Heart left ventricle (tissue), 16 donors: ENCODE results near the gene BMPR2. TPM values are rescaled to one million over a fixed set of nuclear protein-coding genes. Genes with fewer than 3 reads are reported as not detected.

Source experiments
- ATAC-seq, 4 donors: fragments of 200-7000 bp; cut with Tn5 transposase; one replicate each; pipeline ENCODE4 v1.9.1; 2020 to 2022; ENCODE audit warnings: moderate library complexity in 4 of 4, mild to moderate bottlenecking in 3 of 4, moderate number of reproducible peaks in 1 of 4
- DNase-seq, 5 donors: peaks; one replicate each; pipeline ENCODE4 v3.0.0-alpha.2; 2020
- H3K27ac ChIP-seq, 12 donors: fragments of 200-600 bp; sonication (generic) in 4 of 12; one replicate each; pipeline versions ENCODE4 v1.5.0 to v1.8.0; 2016 to 2022; ENCODE audit warnings: mild to moderate bottlenecking in 2 of 12
- H3K27me3 ChIP-seq, 9 donors: fragments of 200-600 bp; sonication (generic) in 2 of 9; one replicate each; pipeline versions ENCODE4 v1.5.1 to v1.8.0; 2016 to 2022; ENCODE audit warnings: mild to moderate bottlenecking in 3 of 9
- H3K36me3 ChIP-seq, 9 donors: fragments of 200-600 bp; sonication (generic) in 2 of 9; one replicate each; pipeline versions ENCODE4 v1.5.0 to v1.8.0; 2018 to 2022; ENCODE audit warnings: mild to moderate bottlenecking in 2 of 9
- H3K4me1 ChIP-seq, 12 donors: fragments of 200-600 bp; sonication (generic) in 4 of 12; one replicate each; pipeline versions ENCODE4 v1.5.0 to v1.8.0; 2016 to 2022; ENCODE audit warnings: mild to moderate bottlenecking in 3 of 12
- H3K4me3 ChIP-seq, 12 donors: fragments of 200-600 bp; sonication (generic) in 4 of 12; one replicate each; pipeline versions ENCODE4 v1.5.0 to v1.8.0; 2017 to 2022; ENCODE audit warnings: mild to moderate bottlenecking in 9 of 12, moderate library complexity in 4 of 12
- H3K9me3 ChIP-seq, 12 donors: fragments of 200-600 bp; sonication (generic) in 4 of 12; one replicate each; pipeline versions ENCODE4 v1.5.0 to v1.8.0; 2016 to 2022; ENCODE audit warnings: mild to moderate bottlenecking in 1 of 12
- CTCF ChIP-seq, 12 donors: fragments of 200-600 bp; sonication (generic) in 4 of 12; IDR thresholded peaks; one replicate each; pipeline versions ENCODE4 v1.5.0 to v1.8.0; 2018 to 2022; ENCODE audit warnings: antibody characterized with exemption in 12 of 12, mild to moderate bottlenecking in 5 of 12
- POLR2A ChIP-seq, 2 donors: fragments of 450-650 bp; IDR thresholded peaks; one replicate each; pipeline ENCODE4 v1.6.1; 2017; ENCODE audit warnings: antibody characterized with exemption in 2 of 2, mild to moderate bottlenecking in 2 of 2, moderate library complexity in 2 of 2
- WGBS, 4 donors: extraction: QIAGEN DNeasy Blood & Tissue Kit in 2 of 4; methylation state at CpG; one replicate each; pipeline versions ENCODE4 v1.1.5 to v1.1.7; 2013 to 2018; 5-methylcytosine and 5-hydroxymethylcytosine counted together
- intact Hi-C, 10 donors: fragments of 100-400 bp; cut with DNase I; formaldehyde crosslinking; loops; one replicate each; pipeline versions ENCODE4 v1.11.1 to v1.14.2; 2022
- polyA plus RNA-seq, 2 donors: library from polyadenylated mRNA; stranded (reverse); fragments of 200-250 nt; gene quantifications; one replicate each; pipeline ENCODE4 v1.2.3, GENCODE V29; 2013
- total RNA-seq, 9 donors: library from RNA; depleted of rRNA in 2 of 9; stranded (reverse); fragments of >200 nt in 2 of 9; fragmentation: NEBNext Ultra II Directional in 3 of 9; extraction: Animal tissue kit (Norgen Biotek cat#: 25700) in 3 of 9; gene quantifications; one replicate each; pipeline versions ENCODE4 v1.1.0 to v1.2.4, GENCODE V29; 2016 to 2023
- donor health status: ischemic (EF 13 %, LVEDD 7.1; RV severe dilation, severe dysfunction).
- donor health status: healthy with polysubstance abuse.
- donor health status: DM: no; HTN: yes; CAD: no.
- donor health status: DM: no; HTN: no; CAD: no.
- donor health status: ischemic (EF 25% LVEDD 6.9; RV normal size, moderate dysfunction).
- donor health status: ischemic (EF 25% LVEDD 5.7; RV mildly dilated, moderate dysfunction).
- donor health status: healthy.
- donor health status: DM: yes; HTN: yes; CAD: no.
- donor health status: ischemic (EF 35%, LVEDD 5.7; RV mildly dilated, moderate dysfunction).
- donor health status: nonischemic (EF 11% LVEDD 7.7; RV severe dilation, severe dysfunction).
- donor health status: DM: yes; HTN: yes; CAD: no.
- donor health status: PGD.
- donor health status: ischemic (EF 29% LVEDD 5.4; RV normal size, mild dysfunction).
- donor health status: nonischemic (EF 23%, LVEDD 6.1; RV moderate dilation, normal function).

The BMPR2 gene
- total and polyA plus RNA-seq, 11 donors, result 9.0 to 81.9 (median 59.9) TPM

GRCh38 chr2:202613479-202613878 lies 237.4 kb downstream of the BMPR2 start:
- intact Hi-C loops, result no loop called here
- no peaks in the 10 kb centered on the region for H3K36me3 ChIP-seq
- no peak for DNase-seq
- no peaks in the 10 kb centered on the region for H3K27me3 ChIP-seq
- peaks cover 0 to 24% (median 0%) of the 10 kb centered on the region in 12 donors for H3K4me1 ChIP-seq
- TF ChIP-seq POLR2A (IDR thresholded peaks at IDR 0.05), result no peak
- TF ChIP-seq CTCF (IDR thresholded peaks at IDR 0.05), result no peak
- no peaks in the 10 kb centered on the region for H3K9me3 ChIP-seq
- WGBS, 4 donors, result 84 to 91% (median 90%) methylated on average over 4 of the region's 4 CpGs
- ATAC-seq, result no peak
- no peak overlapping the region for H3K4me3 ChIP-seq
- no peak overlapping the region for H3K27ac ChIP-seq

Other genes with a start within 250 kb of the BMPR2 start
- gene SUMO1, start 137.7 kb upstream of the BMPR2 start, total RNA-seq, result 10 to 100 TPM; 43.5 to 75.2 (median 65.3) TPM
- 10 to 100 TPM; 63.8 to 87.9 TPM for gene SUMO1, start 137.7 kb upstream of the BMPR2 start, polyA plus RNA-seq
- gene NOP58, start 110.6 kb upstream of the BMPR2 start, total RNA-seq, result 10 to 100 TPM; 12.9 to 26.6 (median 21.3) TPM
- 10 to 100 TPM; 24.3 to 32.6 TPM for gene NOP58, start 110.6 kb upstream of the BMPR2 start, polyA plus RNA-seq